Testis (tissue), 3 donors: ENCODE results near the gene OR11G2. TPM values are rescaled to one million over a fixed set of nuclear protein-coding genes. Genes with fewer than 3 reads are reported as not detected.
"Not testable (repeated sequence)": the region's sequence is repeated elsewhere in the genome, so short reads cannot be mapped to it uniquely, and the experiment has no call there.

Source experiments
- DNase-seq: peaks from one replicate; pipeline ENCODE4 v3.0.0-alpha.2; 2019
- H3K27ac ChIP-seq, 2 donors: fragments of 200-600 bp; sonication (generic); one replicate each; pipeline ENCODE4 v1.5.1; 2019
- H3K27me3 ChIP-seq: fragments of 200-600 bp; sonication (generic); one replicate; pipeline ENCODE4 v1.5.1; 2019
- H3K36me3 ChIP-seq: fragments of 200-600 bp; sonication (generic); one replicate; pipeline ENCODE4 v1.5.1; 2017; ENCODE audit warnings: low read depth; ENCODE audit errors: missing control alignments
- H3K4me1 ChIP-seq: fragments of 200-600 bp; sonication (generic); one replicate; pipeline ENCODE4 v1.5.1; 2019
- H3K4me3 ChIP-seq, 2 donors: fragments of 200-600 bp; sonication (generic); one replicate each; pipeline ENCODE4 v1.5.1; 2017 to 2019
- H3K9me3 ChIP-seq: fragments of 200-600 bp; sonication (generic); one replicate; pipeline ENCODE4 v1.5.1; 2017
- POLR2A ChIP-seq: fragments of 450-650 bp; IDR thresholded peaks from one replicate; pipeline ENCODE4 v1.6.1; 2017; ENCODE audit warnings: antibody characterized with exemption, mild to moderate bottlenecking, moderate library complexity
- WGBS, 2 donors: methylation state at CpG; one replicate each; pipeline ENCODE4 v1.1.5; 2018; 5-methylcytosine and 5-hydroxymethylcytosine counted together
- intact Hi-C: fragments of 100-400 bp; cut with DNase I; formaldehyde crosslinking; loops from one replicate; pipeline ENCODE4 v1.15.1; 2023; ENCODE audit warnings: low total_unique reads
- polyA plus RNA-seq: library from polyadenylated mRNA; stranded (reverse); fragments of 350-450 nt; fragmentation: Illumina TruSeq; extraction: RNeasy Lipid Tissue Mini Kit (QIAGEN cat#74804); gene quantifications from one replicate; pipeline ENCODE4 v1.2.3, GENCODE V29; 2014; ENCODE audit warnings: low read depth, low replicate concordance; ENCODE audit not compliant: insufficient read depth
- total RNA-seq, 2 donors: library from RNA; depleted of rRNA; stranded (reverse); fragments of >200 nt; gene quantifications; one replicate each; pipeline ENCODE4 v1.2.3, GENCODE V29; 2016
- TF ChIP-seq, protein P1 (sequence below), 3 experiments: fragments of 450-650 bp in 2 of 3; fragments of 200-600 bp in 1 of 3; sonication (generic) in 1 of 3; IDR thresholded peaks; one replicate each; pipeline ENCODE4 v1.5.1; 2016 to 2019; ENCODE audit warnings: antibody characterized with exemption in 3 of 3, mild to moderate bottlenecking in 2 of 3, moderate library complexity in 1 of 3

OR11G2 gene
- total and polyA plus RNA-seq, 3 donors from 2014 or later, result not detected

DNA sequence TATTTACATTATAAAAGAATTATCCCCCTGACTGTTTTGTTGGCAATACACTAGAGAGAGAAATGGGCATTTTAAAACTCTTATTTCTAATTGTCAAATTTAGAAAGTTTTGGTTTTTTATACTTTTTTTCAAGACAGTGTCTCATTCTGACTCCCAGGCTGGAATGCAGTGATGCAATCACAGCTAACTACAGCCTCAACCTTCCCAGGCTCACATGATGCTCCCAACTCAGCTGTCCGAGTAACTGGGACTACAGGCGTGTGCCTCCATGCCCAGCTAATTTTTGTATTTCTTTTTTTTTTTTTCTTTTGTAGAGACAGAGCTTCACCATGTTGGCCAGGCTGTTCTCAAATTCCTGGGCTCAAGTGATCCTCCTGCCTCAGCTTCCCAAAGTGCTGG lies 24.5 kb downstream of the OR11G2 start:
- TF ChIP-seq, protein P1, sequence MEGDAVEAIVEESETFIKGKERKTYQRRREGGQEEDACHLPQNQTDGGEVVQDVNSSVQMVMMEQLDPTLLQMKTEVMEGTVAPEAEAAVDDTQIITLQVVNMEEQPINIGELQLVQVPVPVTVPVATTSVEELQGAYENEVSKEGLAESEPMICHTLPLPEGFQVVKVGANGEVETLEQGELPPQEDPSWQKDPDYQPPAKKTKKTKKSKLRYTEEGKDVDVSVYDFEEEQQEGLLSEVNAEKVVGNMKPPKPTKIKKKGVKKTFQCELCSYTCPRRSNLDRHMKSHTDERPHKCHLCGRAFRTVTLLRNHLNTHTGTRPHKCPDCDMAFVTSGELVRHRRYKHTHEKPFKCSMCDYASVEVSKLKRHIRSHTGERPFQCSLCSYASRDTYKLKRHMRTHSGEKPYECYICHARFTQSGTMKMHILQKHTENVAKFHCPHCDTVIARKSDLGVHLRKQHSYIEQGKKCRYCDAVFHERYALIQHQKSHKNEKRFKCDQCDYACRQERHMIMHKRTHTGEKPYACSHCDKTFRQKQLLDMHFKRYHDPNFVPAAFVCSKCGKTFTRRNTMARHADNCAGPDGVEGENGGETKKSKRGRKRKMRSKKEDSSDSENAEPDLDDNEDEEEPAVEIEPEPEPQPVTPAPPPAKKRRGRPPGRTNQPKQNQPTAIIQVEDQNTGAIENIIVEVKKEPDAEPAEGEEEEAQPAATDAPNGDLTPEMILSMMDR (IDR thresholded peaks at IDR 0.05), result no peak
- no peak for TF ChIP-seq POLR2A
- no peaks in the 10 kb centered on the region for H3K27me3 ChIP-seq
- H3K9me3 ChIP-seq, result no peaks in the 10 kb centered on the region
- 86 to 95% methylated on average over 2 of the region's 2 CpGs for WGBS, 2 donors
- no peak overlapping the region for H3K4me3 ChIP-seq
- no peaks in the 10 kb centered on the region for H3K4me1 ChIP-seq
- intact Hi-C loops, result no loop called here
- no peak overlapping the region for H3K27ac ChIP-seq
- no peaks in the 10 kb centered on the region for H3K36me3 ChIP-seq
- DNase-seq, result no peak

DNA sequence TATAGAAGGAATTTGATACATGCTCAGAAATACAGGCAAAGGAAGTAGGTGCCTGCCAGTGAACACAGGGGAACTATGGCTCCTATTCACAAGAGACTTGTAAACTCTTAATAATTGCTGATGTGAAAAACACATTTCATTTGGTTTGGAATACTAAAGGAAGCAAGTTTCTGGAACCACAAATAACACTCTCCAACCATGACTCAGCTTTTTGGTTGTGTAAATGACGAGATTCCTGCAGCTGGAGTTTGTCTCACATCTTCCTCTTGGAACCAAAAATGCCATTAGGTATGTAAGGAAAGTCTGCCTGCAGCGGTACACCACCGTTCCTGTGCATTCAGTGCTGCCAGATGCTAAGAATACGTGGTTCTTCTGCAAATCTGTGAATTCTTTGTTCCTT lies 28.3 kb downstream of the OR11G2 start:
- H3K27me3 ChIP-seq, result no peaks in the 10 kb centered on the region
- TF ChIP-seq POLR2A, result no peak
- TF ChIP-seq, protein P1 (IDR thresholded peaks at IDR 0.05), result no peak
- no peaks in the 10 kb centered on the region for H3K4me1 ChIP-seq
- intact Hi-C loops, result no loop called here
- no peak for DNase-seq
- 58 to 63% methylated on average over 4 of the region's 4 CpGs for WGBS, 2 donors
- no peaks in the 10 kb centered on the region for H3K9me3 ChIP-seq
- H3K36me3 ChIP-seq, result no peaks in the 10 kb centered on the region
- H3K4me3 ChIP-seq, result no peak overlapping the region
- no peak overlapping the region for H3K27ac ChIP-seq

- DNase-seq, result no peak
- no peak within 1 kb of the TSS for H3K27ac ChIP-seq
- TF ChIP-seq POLR2A, result no peak
- TF ChIP-seq, protein P1 (IDR thresholded peaks at IDR 0.05), result no peak
- no peaks in the 10 kb centered on the region for H3K9me3 ChIP-seq
- intact Hi-C loops, result no loop called here
- 46 to 67% methylated on average over 2 of the region's 2 CpGs for WGBS, 2 donors
- no peaks in the 10 kb centered on the region for H3K4me1 ChIP-seq
- H3K36me3 ChIP-seq, result no peaks in the 10 kb centered on the region
- H3K4me3 ChIP-seq, result no peak within 1 kb of the TSS
- H3K27me3 ChIP-seq, result no peaks in the 10 kb centered on the region
These were observed 32.7 kb downstream of the OR11G2 start, which contains the start of gene OR11H6 for GRCh38 chr14:20223410-20223809. TSS of gene OR11H6 (plus strand) at chr14:20223710. CDS start at chr14:20223710, 0 bp downstream.

- H3K27me3 ChIP-seq, result no peaks in the 10 kb centered on the region
These were observed 38.0 kb downstream of the OR11G2 start, which contains the start of gene OR11H7 for GRCh38 chr14:20228681-20229080. TSS of gene OR11H7 (plus strand) at chr14:20228981.

DNA sequence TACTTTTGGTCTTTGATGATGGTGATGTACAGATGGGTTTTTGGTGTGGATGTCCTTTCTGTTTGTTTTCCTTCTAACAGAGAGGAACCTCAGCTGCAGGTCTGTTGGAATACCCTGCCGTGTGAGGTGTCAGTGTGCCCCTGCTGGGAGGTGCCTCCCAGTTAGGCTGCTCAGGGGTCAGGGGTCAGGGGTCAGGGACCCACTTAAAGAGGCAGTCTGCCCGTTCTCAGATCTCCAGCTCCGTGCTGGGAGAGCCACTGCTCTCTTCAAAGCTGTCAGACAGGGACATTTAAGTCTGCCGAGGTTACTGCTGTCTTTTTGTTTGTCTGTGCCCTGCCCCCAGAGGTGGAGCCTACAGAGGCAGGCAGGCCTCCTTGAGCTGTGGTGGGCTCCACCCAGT lies 44.7 kb downstream of the OR11G2 start:
- H3K27me3 ChIP-seq, H3K4me1 ChIP-seq, H3K27ac ChIP-seq, H3K36me3 ChIP-seq, intact Hi-C loops, H3K4me3 ChIP-seq, DNase-seq, H3K9me3 ChIP-seq: not testable (repeated sequence)
- 84 to 92% methylated on average over 4 of the region's 4 CpGs for WGBS, 2 donors

More at GRCh38 chr14:20228681-20229080, 38.0 kb downstream of the OR11G2 start, which contains the start of gene OR11H7:
- Histone ChIP-seq H3K4me1 (no peaks in the 10 kb centered on the region), H3K36me3 (no peaks in the 10 kb centered on the region), H3K27ac (no peak within 1 kb of the TSS), H3K9me3 (no peaks in the 10 kb centered on the region), H3K4me3 (no peak within 1 kb of the TSS)
- TF ChIP-seq POLR2A, result no peak
- TF ChIP-seq, protein P1 (IDR thresholded peaks at IDR 0.05), result no peak
- no peak for DNase-seq
- WGBS, 2 donors, result 69 to 84% methylated on average over 1 of the region's 1 CpG
- intact Hi-C loops, result no loop called here
